Panc1 (cell line): ENCODE data around the gene KIFC3.
"Not testable (repeated sequence)": the region's sequence is repeated elsewhere in the genome, so short reads cannot be mapped to it uniquely, and the experiment has no call there.

Experiments
- POLR2AphosphoS5 ChIP-seq: IDR thresholded peaks from 2 replicates; pipeline ENCODE4 v1.6.1; 2012; ENCODE audit warnings: mild to moderate bottlenecking, low read depth, low read length, moderate library complexity
- TF ChIP-seq, protein P1 (sequence below): fragments of 450-650 bp; IDR thresholded peaks from 2 replicates; pipeline ENCODE4 v1.5.1; 2017; ENCODE audit warnings: mild to moderate bottlenecking
- TF ChIP-seq, protein P2 (sequence below), 2 experiments: IDR thresholded peaks; 2 replicates each; pipeline ENCODE4 v1.6.1; 2011 to 2012; ENCODE audit warnings: low read depth in 2 of 2, control low read depth in 1 of 2, low read length in 1 of 2, mild to moderate bottlenecking in 1 of 2, moderate library complexity in 1 of 2; ENCODE audit not compliant: insufficient read depth in 1 of 2

DNA sequence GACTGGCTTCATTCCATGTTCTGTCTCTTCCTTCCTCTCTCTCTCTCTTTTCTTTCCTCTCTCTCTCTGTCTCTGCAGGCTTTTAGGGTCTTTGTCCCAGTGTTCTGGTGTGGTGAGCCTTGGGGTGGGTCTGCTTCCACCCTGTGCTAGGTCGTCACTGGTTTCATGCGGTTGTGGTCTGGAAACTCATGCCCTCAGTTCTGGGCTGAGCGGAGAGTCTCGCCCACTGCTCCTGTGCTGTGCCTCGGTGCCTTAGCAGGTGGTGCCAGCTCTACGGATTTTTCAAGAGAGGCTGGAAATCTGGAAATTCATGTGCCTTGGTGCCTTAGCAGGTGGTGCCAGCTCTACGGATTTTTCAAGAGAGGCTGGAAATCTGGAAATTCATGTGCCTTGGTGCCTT lies 56.0 kb downstream of the KIFC3 start:
- TF ChIP-seq, protein P1, sequence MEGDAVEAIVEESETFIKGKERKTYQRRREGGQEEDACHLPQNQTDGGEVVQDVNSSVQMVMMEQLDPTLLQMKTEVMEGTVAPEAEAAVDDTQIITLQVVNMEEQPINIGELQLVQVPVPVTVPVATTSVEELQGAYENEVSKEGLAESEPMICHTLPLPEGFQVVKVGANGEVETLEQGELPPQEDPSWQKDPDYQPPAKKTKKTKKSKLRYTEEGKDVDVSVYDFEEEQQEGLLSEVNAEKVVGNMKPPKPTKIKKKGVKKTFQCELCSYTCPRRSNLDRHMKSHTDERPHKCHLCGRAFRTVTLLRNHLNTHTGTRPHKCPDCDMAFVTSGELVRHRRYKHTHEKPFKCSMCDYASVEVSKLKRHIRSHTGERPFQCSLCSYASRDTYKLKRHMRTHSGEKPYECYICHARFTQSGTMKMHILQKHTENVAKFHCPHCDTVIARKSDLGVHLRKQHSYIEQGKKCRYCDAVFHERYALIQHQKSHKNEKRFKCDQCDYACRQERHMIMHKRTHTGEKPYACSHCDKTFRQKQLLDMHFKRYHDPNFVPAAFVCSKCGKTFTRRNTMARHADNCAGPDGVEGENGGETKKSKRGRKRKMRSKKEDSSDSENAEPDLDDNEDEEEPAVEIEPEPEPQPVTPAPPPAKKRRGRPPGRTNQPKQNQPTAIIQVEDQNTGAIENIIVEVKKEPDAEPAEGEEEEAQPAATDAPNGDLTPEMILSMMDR, result not testable (repeated sequence)
- TF ChIP-seq, protein P2, sequence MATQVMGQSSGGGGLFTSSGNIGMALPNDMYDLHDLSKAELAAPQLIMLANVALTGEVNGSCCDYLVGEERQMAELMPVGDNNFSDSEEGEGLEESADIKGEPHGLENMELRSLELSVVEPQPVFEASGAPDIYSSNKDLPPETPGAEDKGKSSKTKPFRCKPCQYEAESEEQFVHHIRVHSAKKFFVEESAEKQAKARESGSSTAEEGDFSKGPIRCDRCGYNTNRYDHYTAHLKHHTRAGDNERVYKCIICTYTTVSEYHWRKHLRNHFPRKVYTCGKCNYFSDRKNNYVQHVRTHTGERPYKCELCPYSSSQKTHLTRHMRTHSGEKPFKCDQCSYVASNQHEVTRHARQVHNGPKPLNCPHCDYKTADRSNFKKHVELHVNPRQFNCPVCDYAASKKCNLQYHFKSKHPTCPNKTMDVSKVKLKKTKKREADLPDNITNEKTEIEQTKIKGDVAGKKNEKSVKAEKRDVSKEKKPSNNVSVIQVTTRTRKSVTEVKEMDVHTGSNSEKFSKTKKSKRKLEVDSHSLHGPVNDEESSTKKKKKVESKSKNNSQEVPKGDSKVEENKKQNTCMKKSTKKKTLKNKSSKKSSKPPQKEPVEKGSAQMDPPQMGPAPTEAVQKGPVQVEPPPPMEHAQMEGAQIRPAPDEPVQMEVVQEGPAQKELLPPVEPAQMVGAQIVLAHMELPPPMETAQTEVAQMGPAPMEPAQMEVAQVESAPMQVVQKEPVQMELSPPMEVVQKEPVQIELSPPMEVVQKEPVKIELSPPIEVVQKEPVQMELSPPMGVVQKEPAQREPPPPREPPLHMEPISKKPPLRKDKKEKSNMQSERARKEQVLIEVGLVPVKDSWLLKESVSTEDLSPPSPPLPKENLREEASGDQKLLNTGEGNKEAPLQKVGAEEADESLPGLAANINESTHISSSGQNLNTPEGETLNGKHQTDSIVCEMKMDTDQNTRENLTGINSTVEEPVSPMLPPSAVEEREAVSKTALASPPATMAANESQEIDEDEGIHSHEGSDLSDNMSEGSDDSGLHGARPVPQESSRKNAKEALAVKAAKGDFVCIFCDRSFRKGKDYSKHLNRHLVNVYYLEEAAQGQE (IDR thresholded peaks at IDR 0.05; ENCODE audit: insufficient read depth in 1 of 2, low read depth in 2 of 2, low read length in 1 of 2), result not testable (repeated sequence)
- TF ChIP-seq POLR2AphosphoS5, result not testable (repeated sequence)
